Right cardiac atrium (tissue), 5 donors: ENCODE results near the gene HSPB1. TPM values are rescaled to one million over a fixed set of nuclear protein-coding genes. Genes with fewer than 3 reads are reported as not detected.
"Not testable (repeated sequence)": the region's sequence is repeated elsewhere in the genome, so short reads cannot be mapped to it uniquely, and the experiment has no call there.

Source experiments
- ATAC-seq, 2 donors: fragments of 200-7000 bp; cut with Tn5 transposase; one replicate each; pipeline versions ENCODE4 v1.8.0 to v1.9.1; 2020; ENCODE audit warnings: moderate library complexity in 2 of 2, mild to moderate bottlenecking in 1 of 2
- DNase-seq, 3 donors: peaks; one replicate each; pipeline ENCODE4 v3.0.0-alpha.2; 2020
- H3K27ac ChIP-seq: one replicate; pipeline ENCODE4 v1.5.1; 2013; ENCODE audit warnings: mild to moderate bottlenecking, low read length, control low read depth, moderate library complexity
- H3K27me3 ChIP-seq: one replicate; pipeline ENCODE4 v1.6.1; 2013; ENCODE audit not compliant: control insufficient read depth, insufficient read depth
- H3K4me1 ChIP-seq: one replicate; pipeline ENCODE4 v1.6.1; 2013; ENCODE audit warnings: low read length; ENCODE audit not compliant: control insufficient read depth, insufficient read depth
- H3K4me3 ChIP-seq: one replicate; pipeline ENCODE4 v1.5.1; 2013; ENCODE audit warnings: low read length, control low read depth
- H3K9me3 ChIP-seq: one replicate; pipeline ENCODE4 v1.6.1; 2013; ENCODE audit warnings: low read length; ENCODE audit not compliant: control insufficient read depth
- WGBS: extraction: QIAGEN DNeasy Blood & Tissue Kit; methylation state at CpG from one replicate; pipeline ENCODE4 v1.1.7; 2013; 5-methylcytosine and 5-hydroxymethylcytosine counted together
- intact Hi-C, 4 donors: fragments of 100-400 bp; cut with DNase I; formaldehyde crosslinking; loops; one replicate each; pipeline versions ENCODE4 v1.11.0 to v1.14.0; 2022 to 2023
- polyA plus RNA-seq: library from polyadenylated mRNA; stranded (reverse); fragments of 200-250 nt; gene quantifications from one replicate; pipeline ENCODE4 v1.2.3, GENCODE V29; 2013
- total RNA-seq, 4 donors: library from RNA; stranded (reverse); fragmentation: NEBNext Ultra II Directional; extraction: Animal tissue kit (Norgen Biotek cat#: 25700); gene quantifications; one replicate each; pipeline ENCODE4 v1.2.1, GENCODE V29; 2021
- donor health status: healthy with polysubstance abuse.
- donor health status: DM: no; HTN: yes; CAD: no.
- donor health status: DM: no; HTN: no; CAD: no.
- donor health status: DM: no; HTN: yes; CAD: no; lungs with severe emphysema.
- donor health status: DM: yes; HTN: yes; CAD: no.

HSPB1 gene
- total and polyA plus RNA-seq, 5 donors: 1,069 to 2,464 (median 1,479) TPM

- DNase-seq (peak in 1 of 3 donors; percentile 34), ATAC-seq (no peak)
- Histone ChIP-seq H3K4me1 (peaks cover 17% of the 10 kb centered on the region), H3K27ac (peak overlapping the region; percentile 97), H3K9me3 (no peaks in the 10 kb centered on the region), H3K27me3 (no peaks in the 10 kb centered on the region), H3K4me3 (no peak overlapping the region)
- intact Hi-C loops: loop anchor here in 1 of 4 donors (5.0 kb wide), 1 partner anchor 116 kb away; no protein-coding TSS in a partner anchor
- WGBS: 81% methylated on average over 8 of the region's 8 CpGs
These were observed 9.0 kb upstream of the HSPB1 start for GRCh38 chr7:76293407-76293901.

- ATAC-seq: peak; percentile 87 to 89
These were observed 8.0 kb upstream of the HSPB1 start for GRCh38 chr7:76294344-76295024.

GRCh38 chr7:76296743-76297740 is 5.4 kb upstream of the HSPB1 start:
- intact Hi-C loops: no loop called here
- Histone ChIP-seq H3K4me1 (peaks cover 14% of the 10 kb centered on the region), H3K27me3 (no peaks in the 10 kb centered on the region), H3K27ac (peak overlapping the region; percentile 80), H3K4me3 (no peak overlapping the region), H3K9me3 (no peaks in the 10 kb centered on the region)
- DNase-seq (peak in 1 of 3 donors; percentile 71), ATAC-seq (peak; percentile 6 to 24)
- 64% methylated on average over 22 of the region's 22 CpGs for WGBS

More at GRCh38 chr7:76294344-76295024, 8.0 kb upstream of the HSPB1 start:
- Histone ChIP-seq H3K9me3 (no peaks in the 10 kb centered on the region), H3K27ac (peak overlapping the region; percentile 97), H3K27me3 (no peaks in the 10 kb centered on the region), H3K4me3 (no peak overlapping the region), H3K4me1 (peaks cover 17% of the 10 kb centered on the region)
- peak; percentile 99 for DNase-seq
- 8% methylated on average over 20 of the region's 20 CpGs for WGBS
- intact Hi-C loops: loop anchor here in 1 of 4 donors (5.0 kb wide), 1 partner anchor 117 kb away; no protein-coding TSS in a partner anchor

GRCh38 chr7:76300166-76300731 is 2.2 kb upstream of the HSPB1 start:
- intact Hi-C loops: no loop called here
- Histone ChIP-seq H3K27ac (no peak overlapping the region), H3K9me3 (no peaks in the 10 kb centered on the region), H3K4me1 (no peaks in the 10 kb centered on the region), H3K4me3 (no peak overlapping the region), H3K27me3 (no peaks in the 10 kb centered on the region)
- DNase-seq: no peak
- ATAC-seq: no peak
- 83% methylated on average over 7 of the region's 7 CpGs for WGBS

- H3K4me3 ChIP-seq: no peak overlapping the region
- H3K27ac ChIP-seq: no peak overlapping the region
- 91% methylated on average over 3 of the region's 3 CpGs for WGBS
- H3K27me3 ChIP-seq: no peaks in the 10 kb centered on the region
- H3K4me1 ChIP-seq: no peaks in the 10 kb centered on the region
- H3K9me3 ChIP-seq: no peaks in the 10 kb centered on the region
- intact Hi-C loops: no loop called here
- DNase-seq (no peak), ATAC-seq (no peak)
These were observed 1.5 kb upstream of the HSPB1 start for GRCh38 chr7:76301000-76301399.

GRCh38 chr7:76303202-76304147 is 1.0 kb downstream of the HSPB1 start:
- Histone ChIP-seq H3K4me1 (peaks cover 5% of the 10 kb centered on the region), H3K27me3 (no peaks in the 10 kb centered on the region), H3K9me3 (no peaks in the 10 kb centered on the region), H3K4me3 (peak overlapping the region; percentile 70), H3K27ac (peak overlapping the region; percentile 94)
- DNase-seq (peak; percentile 92 to 96 (median 95)), ATAC-seq (peak; percentile 66 to 73)
- intact Hi-C loops: no loop called here
- WGBS: under 1% methylated on average over 56 of the region's 56 CpGs

GRCh38 chr7:76304888-76305375 is 2.5 kb downstream of the HSPB1 start:
- DNase-seq: peak; percentile 76 to 91 (median 86)
- 43% methylated on average over 10 of the region's 10 CpGs for WGBS
- intact Hi-C loops: no loop called here
- H3K27ac ChIP-seq: peak overlapping the region; percentile 94
- no peaks in the 10 kb centered on the region for H3K27me3 ChIP-seq
- H3K4me3 ChIP-seq: no peak overlapping the region
- no peaks in the 10 kb centered on the region for H3K9me3 ChIP-seq
- ATAC-seq: peak; percentile 46 to 64
- peaks cover 5% of the 10 kb centered on the region for H3K4me1 ChIP-seq

GRCh38 chr7:76308874-76309273 is 6.4 kb downstream of the HSPB1 start:
- WGBS: 96% methylated on average over 12 of the region's 12 CpGs
- intact Hi-C loops, DNase-seq, H3K4me1 ChIP-seq, H3K9me3 ChIP-seq, H3K27me3 ChIP-seq, H3K27ac ChIP-seq, H3K4me3 ChIP-seq, ATAC-seq: not testable (repeated sequence)

- not testable (repeated sequence) for H3K4me3 ChIP-seq, H3K27me3 ChIP-seq, H3K27ac ChIP-seq, ATAC-seq, H3K9me3 ChIP-seq, H3K4me1 ChIP-seq
- DNase-seq: peak in 1 of 3 donors; percentile 46
- intact Hi-C loops: loop anchor here in 2 of 4 donors (5.0 to 10.0 kb wide), 2 partner anchors 132 to 135 kb away; no protein-coding TSS in a partner anchor
- WGBS: 95% methylated on average over 50 of the region's 50 CpGs
These were observed 7.0 kb downstream of the HSPB1 start for GRCh38 chr7:76309341-76310101.
